RPMI7951 (cell line): Measurements from ENCODE around the gene PAIP2B. TPM values are rescaled to one million over a fixed set of nuclear protein-coding genes. Genes with fewer than 3 reads are reported as not detected.

Experiments
- DNase-seq: peaks from one replicate; pipeline ENCODE4 v3.0.0-alpha.2; 2012; ENCODE audit warnings: low read depth
- total RNA-seq: library from RNA; depleted of rRNA; stranded (reverse); fragments of >200 nt; shearing (Covaris generic); gene quantifications from 2 replicates; pipeline ENCODE4 v1.2.3, GENCODE V29; 2014; rRNA removed

PAIP2B gene
- total RNA-seq, 1 experiment from 2014 or later, result 0.48 TPM

DNA sequence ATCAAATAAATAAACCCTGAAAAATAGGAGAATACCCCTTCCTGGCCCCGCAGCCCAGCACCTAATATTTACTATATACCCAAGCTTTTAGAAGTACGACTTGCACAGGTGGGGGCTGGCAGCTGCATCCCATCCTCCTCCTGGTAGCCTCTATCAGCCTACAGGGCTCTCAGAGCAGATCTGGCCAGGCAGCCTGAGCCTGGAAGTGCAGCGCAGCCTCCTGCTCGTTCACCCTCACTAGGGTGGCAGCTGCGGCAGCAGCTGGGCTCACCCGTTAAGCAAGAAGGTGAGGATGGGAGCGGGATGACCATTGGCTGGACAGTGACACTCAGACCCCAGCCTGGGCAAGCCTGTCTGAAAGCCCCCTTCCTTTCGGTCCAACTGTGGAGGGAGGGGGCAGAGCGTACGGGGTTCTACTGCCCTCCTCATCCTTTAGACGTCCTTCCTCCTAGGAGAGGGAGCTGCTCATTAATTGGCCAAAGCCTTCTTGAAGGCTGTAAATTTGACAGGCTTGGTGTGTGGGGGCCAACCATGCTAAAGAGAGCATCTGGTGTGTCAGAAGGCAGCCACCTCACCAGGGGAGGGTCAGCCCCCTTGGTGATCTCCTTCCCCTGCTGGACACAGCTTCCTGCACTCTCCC lies 73.2 kb downstream of the PAIP2B start:
- DNase-seq, result no peak

DNA sequence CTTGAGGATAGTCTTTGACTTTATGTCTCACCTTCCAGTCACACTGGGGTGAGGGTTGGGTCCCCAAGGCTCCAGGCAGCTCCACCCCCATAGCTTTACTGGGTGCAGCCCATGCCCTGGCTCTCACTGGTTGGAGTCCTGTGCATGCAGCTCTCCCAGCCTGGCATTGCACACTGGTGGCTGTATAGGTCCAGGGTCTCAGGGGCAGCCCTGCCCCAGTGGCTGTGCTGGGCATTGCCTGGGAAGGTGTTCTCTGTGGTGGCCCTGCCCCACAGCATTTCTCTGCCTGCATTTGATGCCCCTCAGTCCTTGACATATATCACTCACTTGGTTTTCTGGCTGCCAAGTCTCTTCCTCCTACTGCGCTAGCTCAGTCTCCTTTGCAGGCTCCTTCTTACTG lies 75.3 kb downstream of the PAIP2B start:
- DNase-seq, result no peak

DNA sequence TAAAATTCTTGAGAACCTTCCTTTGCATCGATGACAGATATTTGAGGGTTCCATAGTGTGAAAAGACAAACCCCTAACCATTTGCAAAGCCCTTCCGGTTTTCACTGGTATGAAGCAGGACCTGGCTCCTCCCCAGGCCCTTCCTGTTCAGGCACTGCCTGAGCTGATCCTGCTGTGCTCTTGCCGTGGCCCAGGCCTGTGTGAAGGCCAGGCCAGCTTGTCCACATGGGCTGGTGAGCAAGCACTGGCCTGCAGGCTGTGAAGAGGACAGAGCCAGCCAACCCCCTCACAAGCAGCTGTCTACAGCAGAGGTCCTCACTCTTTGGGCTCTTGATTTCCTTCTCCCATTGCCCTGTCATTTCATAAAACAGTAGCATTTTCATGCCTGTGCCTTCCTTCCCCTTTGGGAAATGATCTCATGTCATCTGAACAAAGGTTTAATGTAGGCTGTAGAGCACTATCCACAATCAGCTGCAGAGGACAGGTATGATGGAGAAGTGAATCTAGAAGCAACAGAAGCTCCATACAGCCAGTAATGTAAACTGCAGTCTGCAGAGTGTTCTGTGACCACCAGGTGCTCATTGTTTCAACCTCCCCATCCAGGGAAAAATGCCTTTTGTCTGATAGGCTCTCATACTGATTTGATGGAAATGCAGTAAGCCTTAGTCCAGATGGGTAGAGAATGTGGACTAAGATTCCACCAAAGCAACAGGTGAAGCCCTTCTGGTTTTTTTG lies 76.7 kb downstream of the PAIP2B start:
- DNase-seq, result no peak

DNA sequence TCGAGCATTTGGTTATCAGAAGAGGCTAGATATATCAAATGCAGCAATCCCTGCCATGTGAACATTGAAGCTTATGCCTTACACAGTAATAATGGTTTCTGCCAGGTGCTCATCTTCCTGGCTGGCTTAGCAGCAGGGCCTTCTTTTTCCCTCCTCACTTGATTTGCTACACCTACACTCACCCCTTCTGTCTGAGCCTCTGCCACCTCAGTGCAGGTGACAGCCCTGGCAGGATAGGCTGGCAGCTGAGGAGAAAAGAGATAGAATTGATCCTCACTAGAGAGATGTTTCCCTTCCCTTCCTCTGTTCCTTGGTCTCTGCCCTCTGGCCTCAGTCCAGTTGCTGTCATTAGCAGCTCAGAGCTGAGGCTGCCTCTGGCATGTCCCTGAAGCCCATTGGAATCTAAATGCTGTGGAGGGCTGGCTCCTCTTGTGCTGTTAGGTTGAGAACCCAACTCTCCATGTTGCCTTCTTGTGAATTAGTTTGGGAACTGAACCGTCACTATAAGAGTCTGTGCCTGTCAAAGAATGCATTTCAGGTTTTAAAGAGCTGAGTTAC lies 78.3 kb downstream of the PAIP2B start:
- DNase-seq, result no peak

DNA sequence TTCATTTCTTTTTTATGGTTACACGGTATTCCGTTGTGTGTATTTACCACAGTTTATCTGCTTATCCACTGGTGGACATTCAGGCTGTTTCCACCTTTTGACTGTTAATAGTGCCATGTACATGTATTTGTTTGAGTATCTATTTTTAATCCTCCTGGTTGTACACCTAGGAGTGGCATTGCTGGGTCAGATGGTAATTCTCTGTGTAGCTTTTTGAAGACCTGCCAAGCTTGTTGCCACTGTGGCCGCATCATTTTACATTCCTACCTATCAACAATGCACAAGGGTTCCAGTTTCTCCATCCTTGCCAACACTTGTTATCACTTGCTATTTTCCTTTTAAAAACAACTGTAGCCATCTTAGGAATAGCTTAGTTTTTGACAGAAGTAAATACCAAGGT lies 83.1 kb downstream of the PAIP2B start:
- no peak for DNase-seq

DNA sequence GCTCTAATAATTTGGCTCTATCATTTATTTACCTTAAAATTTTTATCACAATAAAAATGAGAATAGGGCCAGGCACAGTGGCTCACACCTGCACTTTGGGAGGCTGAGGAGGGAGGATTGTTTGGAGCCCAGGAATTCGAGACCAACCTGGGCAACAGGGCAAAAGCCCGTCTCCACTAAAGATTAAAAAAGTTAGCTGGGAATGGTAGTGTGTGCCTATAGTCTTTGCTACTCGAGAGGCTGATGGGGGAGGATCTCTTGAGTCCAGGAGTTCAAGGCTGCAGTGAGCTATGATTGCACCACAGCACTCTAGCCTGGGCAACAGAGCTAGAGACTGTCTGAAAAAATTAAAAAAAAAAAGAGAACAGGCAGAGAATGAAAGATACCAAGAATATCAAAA lies 90.7 kb downstream of the PAIP2B start:
- DNase-seq, result no peak

DNA sequence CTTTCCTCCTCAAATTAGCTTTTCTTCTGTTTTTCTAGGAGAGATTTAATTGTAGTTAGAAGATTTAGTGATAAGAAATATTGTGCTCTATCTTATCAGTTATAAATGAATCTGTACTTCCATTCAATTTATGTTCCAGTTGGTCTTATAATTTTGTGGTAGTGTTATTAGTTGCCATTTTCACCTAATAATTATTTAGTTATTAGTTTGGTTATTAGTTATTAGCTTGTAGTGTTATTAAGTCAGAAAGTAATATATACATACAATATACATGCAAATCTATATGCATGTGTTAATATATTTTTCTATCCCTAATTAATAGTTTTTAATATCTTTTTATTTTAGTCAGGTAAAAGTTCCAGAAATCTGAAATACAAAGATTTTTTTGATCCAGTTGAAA lies 93.3 kb downstream of the PAIP2B start:
- no peak for DNase-seq

Other genes starting within 250 kb of the PAIP2B start
- 0.20 TPM in 1 of 2 replicates, not detected in the other for gene ANKRD53, start 248.5 kb downstream of the PAIP2B start, total RNA-seq
- gene TEX261, start 232.2 kb downstream of the PAIP2B start, total RNA-seq, result 59.6 and 61.3 TPM in 2 replicates
- 97.0 and 121 TPM in 2 replicates for gene NAGK, start 158.5 kb downstream of the PAIP2B start, total RNA-seq
- gene MCEE, start 96.9 kb downstream of the PAIP2B start, total RNA-seq, result 20.2 and 28.6 TPM in 2 replicates
- 21.7 and 23.4 TPM in 2 replicates for gene MPHOSPH10, start 96.5 kb downstream of the PAIP2B start, total RNA-seq
- gene ZNF638, start 104.7 kb upstream of the PAIP2B start, total RNA-seq, result 71.0 and 87.6 TPM in 2 replicates
- 1.2 and 2.3 TPM in 2 replicates for gene DYSF, start 226.5 kb upstream of the PAIP2B start, total RNA-seq